Psoas muscle (tissue), 8 donors: ENCODE data around the gene NT5DC4. TPM values are rescaled to one million over a fixed set of nuclear protein-coding genes. Genes with fewer than 3 reads are reported as not detected.
A peak's percentile ranks its signal among the peaks of the same experiment; 100 is the strongest.

Experiments used
- ATAC-seq, 4 donors: fragments of 200-7000 bp; cut with Tn5 transposase; one replicate each; pipeline ENCODE4 v1.9.1; 2020; ENCODE audit warnings: moderate library complexity in 3 of 4, mild to moderate bottlenecking in 2 of 4
- DNase-seq, 2 donors: peaks; one replicate each; pipeline ENCODE4 v3.0.0-alpha.2; 2020
- H3K27ac ChIP-seq: fragments of 200-600 bp; one replicate; pipeline ENCODE4 v1.8.0; 2022
- H3K27me3 ChIP-seq, 3 donors: fragments of 200-600 bp in 1 of 3; one replicate each; pipeline versions ENCODE4 v1.6.1 to v1.8.0; 2013 to 2022; ENCODE audit warnings: low read length in 2 of 3, mild to moderate bottlenecking in 2 of 3, moderate library complexity in 1 of 3; ENCODE audit not compliant: insufficient read depth in 3 of 3
- H3K36me3 ChIP-seq, 2 donors: fragments of 200-600 bp in 1 of 2; one replicate each; pipeline versions ENCODE4 v1.6.1 to v1.8.0; 2013 to 2022; ENCODE audit warnings: low read depth in 1 of 2, mild to moderate bottlenecking in 1 of 2, moderate library complexity in 1 of 2; ENCODE audit not compliant: insufficient read depth in 1 of 2
- H3K4me1 ChIP-seq: fragments of 200-600 bp; one replicate; pipeline ENCODE4 v1.8.0; 2022
- H3K4me3 ChIP-seq: fragments of 200-600 bp; one replicate; pipeline ENCODE4 v1.8.0; 2022; ENCODE audit warnings: mild to moderate bottlenecking
- H3K9me3 ChIP-seq: fragments of 200-600 bp; one replicate; pipeline ENCODE4 v1.8.0; 2022
- WGBS, 3 donors: extraction: QIAGEN DNeasy Blood & Tissue Kit; methylation state at CpG; one replicate each; pipeline versions ENCODE4 v1.1.6 to v1.1.7; 2013; 5-methylcytosine and 5-hydroxymethylcytosine counted together
- intact Hi-C, 2 donors: fragments of 100-400 bp; cut with DNase I; formaldehyde crosslinking; loops; one replicate each; pipeline versions ENCODE4 v1.11.0 to v1.14.2; 2022
- polyA plus RNA-seq, 3 donors: library from polyadenylated mRNA; stranded (reverse); fragments of 200-250 nt; gene quantifications; one replicate each; pipeline ENCODE4 v1.2.3, GENCODE V29; 2013
- total RNA-seq, 4 donors: library from RNA; stranded (reverse); fragmentation: NEBNext Ultra II Directional in 2 of 4; extraction: Animal tissue kit (Norgen Biotek cat#: 25700) in 2 of 4; gene quantifications; one replicate each; pipeline versions ENCODE4 v1.2.1 to v1.2.4, GENCODE V29; 2021 to 2023
- TF ChIP-seq, protein P1 (sequence below): fragments of 200-600 bp; IDR thresholded peaks from one replicate; pipeline ENCODE4 v1.8.0; 2022; ENCODE audit warnings: antibody characterized with exemption
- donor health status: healthy with polysubstance abuse.
- donor health status: DM: no; HTN: no; CAD: no; lungs with moderate emphysema.
- donor health status: Bipolar disorder and iron deficiency.
- donor health status: healthy.
- donor health status: DM: yes; HTN: yes; CAD: no.
- donor health status: DM: no; HTN: no; CAD: no.
- donor health status: DM: no; HTN: no; CAD: no.
- donor health status: DM: yes; HTN: yes; CAD: no.

NT5DC4 gene
- total and polyA plus RNA-seq, 7 donors, result not detected

DNA sequence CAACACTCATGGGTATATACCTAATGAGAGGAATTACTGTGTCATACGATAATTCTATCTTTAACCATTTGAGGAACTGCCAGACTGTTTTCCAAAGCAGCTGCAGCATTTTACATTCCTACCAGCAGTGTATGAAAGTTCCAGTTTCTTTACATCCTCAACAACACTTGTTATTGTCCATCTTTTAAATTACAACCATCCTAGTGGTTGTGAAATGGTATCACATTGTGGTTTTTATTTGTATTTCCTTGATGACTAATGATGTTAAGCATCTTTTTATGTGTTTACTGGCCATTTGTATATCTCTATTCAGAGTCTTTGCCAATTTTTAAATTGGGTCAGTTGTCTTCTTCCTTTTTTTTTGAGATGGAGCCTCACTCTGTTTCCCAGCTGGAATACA is 47.6 kb downstream of the NT5DC4 start:
- Histone ChIP-seq H3K27me3 (no peaks in the 10 kb centered on the region), H3K4me3 (peak overlapping the region; percentile 1), H3K27ac (no peak overlapping the region), H3K4me1 (peaks cover 6% of the 10 kb centered on the region), H3K36me3 (no peaks in the 10 kb centered on the region), H3K9me3 (no peaks in the 10 kb centered on the region)
- ATAC-seq (no peak), DNase-seq (no peak)
- TF ChIP-seq, protein P1, sequence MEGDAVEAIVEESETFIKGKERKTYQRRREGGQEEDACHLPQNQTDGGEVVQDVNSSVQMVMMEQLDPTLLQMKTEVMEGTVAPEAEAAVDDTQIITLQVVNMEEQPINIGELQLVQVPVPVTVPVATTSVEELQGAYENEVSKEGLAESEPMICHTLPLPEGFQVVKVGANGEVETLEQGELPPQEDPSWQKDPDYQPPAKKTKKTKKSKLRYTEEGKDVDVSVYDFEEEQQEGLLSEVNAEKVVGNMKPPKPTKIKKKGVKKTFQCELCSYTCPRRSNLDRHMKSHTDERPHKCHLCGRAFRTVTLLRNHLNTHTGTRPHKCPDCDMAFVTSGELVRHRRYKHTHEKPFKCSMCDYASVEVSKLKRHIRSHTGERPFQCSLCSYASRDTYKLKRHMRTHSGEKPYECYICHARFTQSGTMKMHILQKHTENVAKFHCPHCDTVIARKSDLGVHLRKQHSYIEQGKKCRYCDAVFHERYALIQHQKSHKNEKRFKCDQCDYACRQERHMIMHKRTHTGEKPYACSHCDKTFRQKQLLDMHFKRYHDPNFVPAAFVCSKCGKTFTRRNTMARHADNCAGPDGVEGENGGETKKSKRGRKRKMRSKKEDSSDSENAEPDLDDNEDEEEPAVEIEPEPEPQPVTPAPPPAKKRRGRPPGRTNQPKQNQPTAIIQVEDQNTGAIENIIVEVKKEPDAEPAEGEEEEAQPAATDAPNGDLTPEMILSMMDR, result peak; percentile 7
- 23 to 35% (median 24%) methylated on average over 1 of the region's 1 CpG for WGBS, 3 donors
- intact Hi-C loops, result no loop called here

DNA sequence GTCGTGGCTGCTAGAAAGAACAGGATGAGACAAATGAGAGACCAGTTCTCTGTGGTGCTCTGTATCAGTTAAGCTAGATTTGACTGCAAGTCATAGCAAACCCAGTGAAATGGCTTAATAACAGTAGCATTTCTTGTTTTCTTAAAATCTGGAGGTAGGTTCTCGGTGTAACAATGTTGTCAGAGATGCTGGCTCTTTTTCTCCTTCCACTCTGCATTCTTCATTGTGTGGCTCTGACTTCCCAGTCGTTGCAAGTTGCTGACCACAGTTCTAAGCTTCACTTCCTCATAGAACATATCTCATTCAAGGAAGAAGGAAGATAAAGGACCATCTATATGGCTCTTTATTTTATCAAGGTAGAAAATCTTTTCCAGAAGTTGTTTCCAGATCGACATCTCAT is 51.5 kb downstream of the NT5DC4 start:
- H3K27me3 ChIP-seq, result no peaks in the 10 kb centered on the region
- 68 to 73% (median 69%) methylated on average over 4 of the region's 4 CpGs for WGBS, 3 donors
- no peak overlapping the region for H3K4me3 ChIP-seq
- H3K36me3 ChIP-seq, result no peaks in the 10 kb centered on the region
- no peaks in the 10 kb centered on the region for H3K4me1 ChIP-seq
- intact Hi-C loops, result no loop called here
- DNase-seq (no peak), ATAC-seq (no peak)
- TF ChIP-seq, protein P1, result no peak
- H3K27ac ChIP-seq, result no peak overlapping the region
- no peaks in the 10 kb centered on the region for H3K9me3 ChIP-seq

GRCh38 chr2:112772911-112773475 is 52.2 kb downstream of the NT5DC4 start:
- H3K27ac ChIP-seq, result no peak overlapping the region
- intact Hi-C loops, result no loop called here
- no peak for DNase-seq
- no peak overlapping the region for H3K4me3 ChIP-seq
- ATAC-seq, result no peak
- H3K9me3 ChIP-seq, result no peaks in the 10 kb centered on the region
- no peaks in the 10 kb centered on the region for H3K4me1 ChIP-seq
- no peaks in the 10 kb centered on the region for H3K36me3 ChIP-seq
- 39 to 52% (median 51%) methylated on average over 2 of the region's 2 CpGs for WGBS, 3 donors
- no peaks in the 10 kb centered on the region for H3K27me3 ChIP-seq
- TF ChIP-seq, protein P1, result no peak

- no peaks in the 10 kb centered on the region for H3K4me1 ChIP-seq
- no peak for DNase-seq
- WGBS, 3 donors, result 53 to 76% (median 69%) methylated on average over 2 of the region's 2 CpGs
- TF ChIP-seq, protein P1, result no peak
- H3K9me3 ChIP-seq, result no peaks in the 10 kb centered on the region
- H3K27me3 ChIP-seq, result no peaks in the 10 kb centered on the region
- no peak overlapping the region for H3K4me3 ChIP-seq
- H3K27ac ChIP-seq, result no peak overlapping the region
- H3K36me3 ChIP-seq, result no peaks in the 10 kb centered on the region
- intact Hi-C loops, result no loop called here
- ATAC-seq, result no peak
Observed at GRCh38 chr2:112773556-112773955, 52.7 kb downstream of the NT5DC4 start.
